ENCODE data around the gene HELQ.
"Not testable (repeated sequence)": the region's sequence is repeated elsewhere in the genome, so short reads cannot be mapped to it uniquely, and the experiment has no call there.

Gene HELQ

DNA sequence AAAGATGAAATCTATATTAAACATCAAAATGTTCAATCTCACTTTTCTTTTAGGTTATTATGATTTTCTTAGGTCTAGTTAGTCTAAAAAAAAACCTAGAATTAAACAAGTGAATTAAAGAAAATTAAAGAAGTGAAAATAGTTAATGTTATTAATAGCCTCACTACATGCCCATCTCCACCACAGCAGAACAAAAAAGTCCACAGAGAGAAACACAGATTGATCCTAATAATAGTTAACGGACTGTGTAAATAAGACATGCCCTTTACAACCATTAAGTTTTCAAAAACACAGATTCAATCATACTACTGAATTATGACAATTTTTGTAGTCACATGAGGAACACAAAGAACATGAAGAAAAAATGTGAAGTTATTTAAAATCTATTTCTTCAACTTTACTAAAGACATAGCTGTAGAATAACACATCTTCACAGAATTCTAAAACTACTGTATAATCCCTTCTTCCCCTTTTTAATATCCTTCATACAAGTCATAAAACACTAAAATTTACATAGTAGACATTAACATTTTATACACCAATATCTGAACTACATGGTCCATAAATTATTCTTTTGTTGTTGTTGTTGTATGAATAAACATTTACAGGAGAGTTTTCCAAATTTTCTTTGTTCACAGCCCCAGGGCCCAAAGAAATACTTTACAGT is 15.3 kb downstream of the HELQ start:
- DNase-seq (ENCODE audit: low read depth), result no peak

DNA sequence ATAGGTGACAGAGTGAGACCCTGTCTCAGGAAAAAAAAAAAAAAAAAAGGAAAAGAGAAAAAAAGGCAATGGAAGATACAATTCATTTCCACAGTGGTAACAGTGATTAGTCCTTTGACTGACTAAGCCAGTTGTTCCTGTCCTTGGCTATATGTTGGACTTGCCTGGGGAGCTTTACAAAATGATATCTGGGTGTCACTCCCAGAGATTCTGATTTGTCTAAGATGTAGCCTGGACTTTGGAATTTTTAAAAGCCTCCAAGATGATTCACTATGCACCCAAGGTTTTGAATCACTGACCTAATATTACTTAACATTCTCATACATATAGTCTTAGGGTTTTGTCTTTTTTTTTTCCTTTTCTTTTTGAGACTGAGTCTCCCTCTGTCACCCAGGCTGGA is 16.9 kb downstream of the HELQ start:
- DNase-seq (ENCODE audit: low read depth), result peak; percentile 7

DNA sequence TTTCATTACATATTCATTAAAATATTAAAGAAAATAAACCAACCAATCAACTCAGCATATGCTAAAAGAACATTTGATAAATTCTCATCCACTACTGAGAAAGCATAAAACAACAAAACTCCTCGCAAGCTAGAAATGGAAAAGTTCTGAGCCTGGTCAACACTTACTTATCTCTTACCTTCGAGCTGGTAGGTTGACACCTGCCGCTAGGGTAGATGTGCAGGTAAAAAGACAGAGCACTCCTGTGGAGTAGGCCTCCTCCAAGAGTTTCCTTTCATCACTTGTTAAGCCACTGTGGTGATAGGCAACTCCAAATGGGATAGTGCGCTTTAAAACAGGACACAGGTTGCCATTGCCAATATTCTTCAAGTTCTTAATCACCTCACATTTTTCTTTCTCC is 18.9 kb downstream of the HELQ start:
- DNase-seq (ENCODE audit: low read depth), result no peak

DNA sequence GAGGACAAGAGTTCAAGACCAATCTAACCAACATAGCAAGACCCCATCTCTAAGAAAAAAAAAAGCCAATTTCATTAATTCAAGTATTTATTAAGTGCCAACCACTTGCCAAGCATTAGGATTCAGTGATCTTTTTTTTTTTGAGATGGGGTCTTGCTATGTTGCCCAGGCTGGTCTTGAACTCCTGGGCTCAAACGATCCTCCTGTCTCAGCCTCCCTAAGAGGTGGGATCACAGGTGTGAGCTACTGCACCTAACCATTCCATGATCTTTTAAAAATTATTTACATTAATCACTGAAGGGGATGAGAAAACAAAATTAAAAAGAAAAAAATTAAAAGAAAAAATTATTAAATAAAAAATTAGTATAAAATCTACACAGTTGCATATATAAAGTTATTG is 24.4 kb downstream of the HELQ start:
- DNase-seq (ENCODE audit: low read depth), result no peak

DNA sequence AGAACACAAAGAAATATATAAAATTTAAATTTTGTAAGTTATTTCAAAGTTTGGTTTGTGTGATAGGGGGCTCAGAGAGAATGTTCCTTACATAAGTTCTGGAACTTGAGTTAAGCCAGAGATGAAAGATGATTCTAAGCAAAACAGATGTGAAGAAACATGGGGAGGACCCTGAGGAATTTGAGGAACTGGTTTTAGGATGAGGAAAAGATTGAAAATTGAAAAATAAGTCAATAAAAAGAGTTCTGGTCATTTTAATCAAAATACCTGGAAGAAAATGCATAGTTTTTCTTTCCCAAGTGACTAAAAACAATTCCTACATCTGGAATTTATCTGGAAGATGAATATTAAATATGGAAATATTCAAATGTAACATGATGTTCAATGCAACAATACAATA is 37.4 kb downstream of the HELQ start:
- DNase-seq (ENCODE audit: low read depth), result no peak

DNA sequence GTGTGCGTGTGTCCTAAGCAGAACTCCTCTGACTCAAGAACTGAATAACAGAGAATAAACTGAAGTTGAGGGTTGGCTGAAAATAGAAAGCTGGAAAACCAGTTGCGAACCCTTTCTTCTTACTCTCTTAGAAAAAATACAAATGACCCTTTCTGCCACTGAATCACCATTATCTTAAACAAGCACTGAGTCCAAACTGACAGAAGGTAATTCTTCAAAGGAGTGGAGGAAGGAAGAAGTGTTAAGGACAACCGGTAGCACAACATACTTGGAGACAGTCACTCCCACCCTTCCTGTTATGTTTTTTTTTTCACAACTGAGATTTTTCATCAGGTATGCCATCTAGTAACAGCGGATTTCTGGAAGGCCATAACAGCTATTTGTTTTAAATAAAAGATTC is 38.1 kb downstream of the HELQ start:
- no peak for DNase-seq (ENCODE audit: low read depth)

DNA sequence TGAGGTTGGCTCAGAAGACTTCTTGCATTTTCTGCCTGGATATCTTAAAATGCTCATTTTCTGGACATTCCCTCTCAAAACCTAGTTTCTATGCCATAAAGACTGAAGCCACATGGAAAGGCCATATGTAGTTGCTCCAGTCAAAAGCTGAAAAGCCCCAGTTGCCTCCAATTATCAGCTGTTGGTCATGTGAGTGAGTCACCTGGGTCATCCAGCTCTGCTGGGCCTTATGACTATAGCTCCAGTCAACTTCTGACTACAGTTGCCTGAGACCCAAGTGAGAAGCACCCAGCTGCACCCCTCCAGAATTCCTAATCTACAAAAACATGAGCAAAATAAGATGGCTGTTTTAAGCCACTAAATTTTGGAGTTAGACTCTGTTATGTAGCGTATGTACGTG is 41.9 kb downstream of the HELQ start:
- DNase-seq (ENCODE audit: low read depth), result no peak

DNA sequence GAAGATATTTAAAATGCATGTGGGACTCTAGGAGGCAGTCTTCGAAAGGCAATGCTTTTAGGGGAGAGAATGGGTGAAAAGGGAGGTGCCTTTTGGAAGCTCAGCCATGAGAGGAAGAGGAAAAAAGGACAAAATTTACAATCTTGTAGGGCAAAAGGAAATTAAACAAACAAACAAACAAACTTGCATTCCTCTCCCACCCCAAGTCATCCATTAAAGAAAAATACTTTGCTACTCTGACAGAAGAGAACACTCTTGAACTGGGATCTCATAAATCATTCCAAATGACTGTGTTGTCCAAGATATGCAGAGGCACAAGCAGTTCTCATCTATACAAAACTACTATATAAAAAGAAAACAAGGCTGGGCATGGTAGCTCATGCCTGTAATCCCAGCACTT is 46.7 kb downstream of the HELQ start:
- DNase-seq (ENCODE audit: low read depth), result peak; percentile 18

DNA sequence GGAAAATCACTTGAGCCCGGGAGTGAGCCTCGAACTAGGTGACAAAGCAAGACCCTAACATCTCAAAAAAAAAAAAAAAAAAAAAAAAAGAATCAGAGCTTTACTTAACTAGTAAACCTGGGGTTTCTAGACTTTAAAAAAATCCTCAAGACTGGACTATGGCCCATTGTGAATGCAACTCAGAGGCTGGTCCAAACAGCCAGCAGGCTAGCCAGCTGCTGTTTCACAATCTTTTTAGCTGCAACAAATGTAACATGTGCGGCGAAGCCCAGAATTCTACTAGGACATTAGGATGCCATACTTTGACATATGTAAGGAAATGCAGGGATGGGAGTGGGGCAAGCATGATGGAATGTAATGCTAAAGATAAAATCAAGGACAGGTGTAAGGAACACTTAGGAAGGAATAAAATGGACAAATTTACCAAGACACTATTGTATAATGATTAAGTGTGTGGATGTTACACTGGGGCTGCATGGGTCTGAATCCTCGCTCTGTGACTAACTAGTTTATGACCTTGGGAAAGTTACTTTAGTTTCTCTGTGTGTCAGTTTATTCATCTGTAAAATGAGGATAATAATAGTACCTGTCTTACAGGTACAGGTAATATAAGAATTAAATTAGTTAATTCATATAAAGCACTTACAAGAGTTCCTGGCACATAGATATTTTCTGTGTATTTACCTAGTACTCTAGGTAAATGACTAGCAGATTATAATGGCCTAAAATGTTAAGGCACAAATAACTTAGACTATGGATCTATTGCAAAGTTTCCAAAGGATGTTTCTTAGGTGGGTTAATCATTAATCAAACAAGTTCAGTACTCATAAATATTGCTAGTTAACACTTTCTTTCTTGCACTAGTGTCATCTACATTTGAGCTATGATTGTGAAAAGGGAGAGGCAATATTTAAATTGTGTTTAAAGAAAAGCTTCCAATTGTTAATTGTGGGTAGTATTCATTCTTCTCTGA is 49.5 kb downstream of the HELQ start:
- DNase-seq (ENCODE audit: low read depth), result no peak

DNA sequence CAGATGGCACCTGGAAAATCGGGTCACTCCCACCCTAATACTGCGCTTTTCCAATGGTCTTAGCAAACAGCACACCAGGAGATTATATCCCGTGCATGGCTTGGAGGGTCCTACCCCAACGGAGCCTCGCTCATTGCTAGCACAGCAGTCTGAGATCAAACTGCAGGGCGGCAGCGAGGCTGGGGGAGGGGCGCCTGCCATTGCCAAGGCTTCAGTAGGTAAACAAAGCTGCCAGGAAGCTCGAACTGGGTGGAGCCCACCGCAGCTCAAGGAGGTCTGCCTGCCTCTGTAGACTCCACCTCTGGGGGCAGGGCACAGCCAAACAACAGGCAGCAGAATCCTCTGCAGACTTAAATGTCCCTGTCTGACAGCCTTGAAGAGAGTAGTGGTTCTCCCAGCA is 57.5 kb downstream of the HELQ start:
- DNase-seq (ENCODE audit: low read depth), result not testable (repeated sequence)

DNA sequence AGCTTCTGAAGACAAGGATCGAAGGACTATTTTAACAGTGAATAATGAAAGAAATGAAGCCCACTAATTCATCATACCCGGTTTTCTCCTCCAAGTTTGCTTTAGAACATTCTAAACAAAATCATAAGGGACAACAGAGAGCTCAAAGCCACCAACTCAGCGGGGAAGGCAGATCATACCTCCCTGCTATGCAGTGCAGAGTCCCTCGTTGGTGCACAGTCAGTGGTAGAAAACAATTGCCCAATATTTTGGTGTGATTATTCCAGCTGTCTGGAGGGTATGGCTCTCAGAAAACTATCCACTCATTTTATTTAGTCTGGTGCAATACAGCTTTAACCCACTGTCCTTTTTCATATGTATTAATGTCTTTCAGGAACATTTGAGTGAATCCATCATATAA is 61.7 kb downstream of the HELQ start:
- DNase-seq (ENCODE audit: low read depth), result no peak

DNA sequence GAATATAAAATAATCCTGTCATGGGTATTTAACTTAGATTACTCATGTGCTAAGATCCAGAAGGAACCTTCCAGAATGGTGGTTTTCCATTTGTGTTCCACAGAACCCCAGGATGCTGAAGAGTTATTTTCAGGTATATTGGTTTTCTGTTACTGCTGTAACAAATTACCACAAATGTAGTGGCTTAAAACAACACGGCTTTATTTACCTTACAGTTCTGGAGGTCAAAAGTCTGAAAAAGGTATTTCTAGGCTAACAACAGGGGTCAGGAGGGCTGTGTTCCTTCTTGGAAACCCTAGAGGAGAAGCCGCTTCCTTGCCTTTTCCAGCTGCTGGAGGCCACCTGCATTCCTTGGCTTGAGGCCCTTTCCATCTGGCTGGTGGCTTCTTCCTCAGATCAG is 63.1 kb downstream of the HELQ start:
- no peak for DNase-seq (ENCODE audit: low read depth)

DNA sequence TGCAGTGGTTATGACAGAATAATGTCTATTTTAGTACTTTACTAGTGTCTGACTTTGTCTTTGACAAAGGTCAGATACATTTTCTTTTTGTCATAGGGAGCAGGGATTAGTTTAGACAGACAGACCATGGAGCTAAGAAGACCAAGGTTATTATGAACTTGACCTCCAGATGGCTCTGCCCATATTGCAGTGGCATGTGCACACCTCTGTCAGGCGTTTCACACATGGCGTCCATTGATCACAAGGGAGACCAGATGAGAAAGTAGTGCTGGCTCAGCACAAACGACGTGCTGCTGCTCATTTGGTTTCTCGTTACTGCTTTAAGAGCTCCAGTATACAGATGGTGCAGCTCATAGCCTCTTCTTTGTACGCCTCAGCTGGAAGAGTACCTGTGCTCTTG is 64.7 kb downstream of the HELQ start:
- no peak for DNase-seq (ENCODE audit: low read depth)

DNA sequence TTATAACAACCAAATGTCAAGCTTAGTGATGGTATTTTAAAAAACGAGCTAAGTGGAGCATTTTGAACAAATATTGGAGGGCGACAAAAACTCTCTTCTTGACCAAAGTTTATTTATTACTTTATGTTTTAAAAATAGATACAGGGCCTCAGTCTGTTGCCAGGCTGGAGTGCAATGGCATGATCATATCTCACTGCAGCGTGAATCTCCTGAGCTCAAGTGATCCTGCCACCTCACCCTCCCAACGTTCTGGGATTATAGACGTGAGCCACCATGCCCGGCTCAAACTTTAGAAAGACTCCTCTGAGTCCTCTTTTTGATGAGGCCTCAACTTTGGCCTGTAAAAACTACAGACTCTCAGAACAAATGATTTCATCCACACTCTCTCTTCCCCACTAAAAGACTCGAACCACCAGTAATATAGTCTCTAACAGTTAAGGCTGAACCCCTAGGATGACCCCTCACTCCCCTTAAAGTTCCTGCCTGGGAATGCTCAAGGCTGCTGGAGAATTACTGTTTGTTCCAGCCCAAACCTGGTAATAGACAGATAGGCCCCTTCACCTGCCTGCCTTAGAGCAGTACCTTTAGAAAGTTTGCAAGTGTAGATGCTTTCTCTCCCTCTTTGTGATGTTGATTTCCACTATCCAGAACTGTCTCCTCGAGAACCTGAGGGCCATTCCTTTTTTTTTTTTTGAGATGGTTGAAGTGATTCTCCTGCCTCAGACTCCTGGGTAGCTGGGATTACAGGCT is 65.7 kb downstream of the HELQ start:
- no peak for DNase-seq (ENCODE audit: low read depth)

DNA sequence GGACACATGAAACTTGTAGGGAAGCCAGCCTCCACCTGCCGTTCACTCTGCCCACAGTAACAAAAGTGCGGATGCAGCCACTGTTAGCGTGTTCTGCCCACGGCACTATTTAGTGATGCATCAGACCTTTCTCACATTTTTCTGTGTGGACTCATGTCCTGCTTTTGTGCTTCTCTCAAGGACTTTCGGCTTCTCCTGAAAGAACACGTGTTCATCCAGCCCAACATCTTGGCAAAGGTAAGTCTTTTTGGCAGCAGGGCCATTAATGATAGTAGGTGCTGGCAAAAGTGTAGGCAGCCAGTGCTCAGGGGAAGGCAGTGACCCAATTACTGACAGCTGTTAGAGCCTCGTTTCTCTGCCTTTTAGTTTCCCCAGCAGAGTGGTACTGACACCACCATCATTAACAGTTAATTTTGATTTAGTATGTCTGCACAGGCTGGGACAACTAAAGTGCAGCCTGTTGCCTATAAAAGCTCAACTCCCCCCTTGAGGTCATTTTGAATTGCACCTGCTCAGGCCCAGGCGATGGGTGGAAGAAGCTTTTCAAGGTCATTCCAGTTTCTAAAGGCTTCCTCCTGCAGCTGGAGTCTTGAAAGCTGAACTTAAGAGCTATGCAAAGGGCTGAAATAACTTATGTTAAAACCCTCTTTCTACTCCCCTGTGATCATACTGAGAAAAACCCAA is 66.4 kb downstream of the HELQ start:
- DNase-seq (ENCODE audit: low read depth), result no peak

DNA sequence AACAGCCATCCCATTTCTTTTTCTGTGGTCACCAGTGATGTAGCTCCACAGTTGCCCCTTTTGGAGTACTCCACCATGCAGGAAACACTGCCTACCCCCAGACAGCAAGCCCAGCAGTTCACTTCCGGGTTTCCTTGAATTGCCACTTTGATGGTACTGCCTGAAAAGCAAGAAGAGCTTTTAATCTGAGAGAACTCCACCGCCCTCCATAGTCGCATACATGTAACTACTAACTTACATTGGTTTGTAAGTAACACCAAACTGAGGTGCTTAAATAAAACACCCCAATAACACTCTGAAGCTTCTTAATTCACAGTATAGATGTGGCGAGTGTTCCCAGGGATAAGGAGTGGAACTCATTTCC is 67.3 kb downstream of the HELQ start:
- no peak for DNase-seq (ENCODE audit: low read depth)

DNA sequence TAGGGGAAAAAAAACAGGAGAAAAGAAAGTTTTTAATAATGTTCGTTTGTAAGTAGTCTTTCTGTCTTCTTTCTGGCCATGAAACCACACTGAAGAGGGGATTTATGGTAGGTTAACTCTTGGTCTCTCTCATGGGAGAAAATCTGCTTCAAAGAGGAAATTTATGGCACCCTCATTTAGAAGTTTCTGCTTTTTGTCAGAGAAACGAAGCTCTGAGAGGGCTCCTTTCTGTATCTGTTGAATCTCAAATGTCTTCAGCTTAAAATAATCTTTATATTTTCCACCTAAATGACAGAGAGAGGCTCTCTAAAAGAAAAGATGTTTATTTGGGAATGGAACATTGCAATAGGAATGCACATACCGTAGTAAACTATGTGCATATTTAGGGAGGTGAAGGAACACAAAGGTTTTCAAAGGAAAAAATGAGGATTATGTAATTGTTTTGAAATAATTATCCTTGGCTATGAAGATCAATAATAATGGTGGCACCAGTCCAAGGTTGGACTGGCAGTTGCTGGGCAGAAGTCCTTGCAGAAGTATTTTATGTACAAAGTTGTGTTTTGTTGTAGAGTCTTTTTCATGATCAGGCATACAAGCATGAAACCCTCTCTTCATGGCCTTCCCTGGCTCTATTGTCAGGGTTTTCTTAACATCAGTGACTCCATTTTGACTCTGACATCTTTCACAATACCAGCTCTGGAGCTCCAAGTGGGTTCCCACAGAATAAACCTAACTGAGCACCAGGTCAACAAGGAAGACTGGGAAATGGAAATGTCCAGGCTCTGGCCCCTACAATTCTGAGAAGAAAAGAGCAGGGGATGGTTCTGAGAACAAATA is 67.9 kb downstream of the HELQ start:
- DNase-seq (ENCODE audit: low read depth), result no peak

DNA sequence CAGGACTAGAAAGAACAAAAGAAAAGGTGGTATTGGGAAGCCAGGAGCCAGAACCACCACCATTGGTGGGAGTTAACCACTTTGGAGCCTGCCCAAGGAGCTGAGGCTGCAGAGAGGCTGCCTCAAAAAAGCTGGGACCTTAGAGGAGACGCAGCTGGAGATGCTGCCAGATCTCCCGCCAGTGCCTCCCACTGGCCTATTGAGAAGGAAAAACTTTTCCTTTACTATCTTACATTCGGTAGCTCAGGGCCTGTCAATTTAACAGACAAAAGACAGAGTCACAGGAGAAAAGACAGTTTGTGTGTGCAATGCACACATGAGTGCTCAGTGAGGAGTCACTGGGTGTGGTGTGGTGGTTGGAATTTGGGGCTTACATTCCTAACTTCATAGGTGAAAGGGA is 68.6 kb downstream of the HELQ start:
- DNase-seq (ENCODE audit: low read depth), result no peak

DNA sequence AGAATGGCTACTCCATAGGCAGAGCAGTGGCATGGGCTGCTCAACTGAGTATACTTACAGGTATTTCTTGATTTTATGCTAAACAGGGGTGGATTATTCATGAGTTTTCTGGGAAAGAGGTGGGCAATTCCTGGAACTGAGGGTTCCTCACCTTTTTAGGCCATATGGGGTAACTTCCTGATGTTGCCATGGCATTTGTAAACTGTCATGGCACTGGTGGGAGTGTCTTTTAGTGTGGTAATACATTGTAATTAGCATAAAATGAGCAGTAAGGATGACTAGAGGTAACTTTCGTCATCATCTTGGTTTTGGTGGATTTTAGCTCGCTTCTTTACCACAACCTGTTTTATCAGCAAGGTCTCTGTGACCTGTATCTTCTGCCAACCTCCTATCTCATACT is 72.8 kb downstream of the HELQ start:
- DNase-seq (ENCODE audit: low read depth), result no peak

DNA sequence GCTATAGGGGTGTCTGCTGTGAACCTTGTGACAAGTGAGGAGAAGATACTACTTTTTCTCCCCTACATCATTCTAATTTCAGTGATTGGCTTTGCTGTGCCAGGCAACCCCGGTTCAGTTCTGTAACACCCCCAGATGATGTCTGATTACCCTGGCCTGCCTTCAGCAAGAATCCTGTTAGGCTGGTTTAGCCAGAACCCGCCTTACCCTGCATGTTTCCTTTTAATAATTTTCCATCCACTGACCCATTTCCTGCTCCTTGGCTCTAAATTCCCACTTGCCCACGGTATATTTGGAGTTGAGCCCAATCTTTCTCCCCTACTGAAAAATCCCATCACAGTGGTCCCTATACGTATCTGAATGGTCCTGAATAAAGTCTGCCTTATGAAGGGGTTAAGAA is 74.5 kb downstream of the HELQ start:
- no peak for DNase-seq (ENCODE audit: low read depth)

DNA sequence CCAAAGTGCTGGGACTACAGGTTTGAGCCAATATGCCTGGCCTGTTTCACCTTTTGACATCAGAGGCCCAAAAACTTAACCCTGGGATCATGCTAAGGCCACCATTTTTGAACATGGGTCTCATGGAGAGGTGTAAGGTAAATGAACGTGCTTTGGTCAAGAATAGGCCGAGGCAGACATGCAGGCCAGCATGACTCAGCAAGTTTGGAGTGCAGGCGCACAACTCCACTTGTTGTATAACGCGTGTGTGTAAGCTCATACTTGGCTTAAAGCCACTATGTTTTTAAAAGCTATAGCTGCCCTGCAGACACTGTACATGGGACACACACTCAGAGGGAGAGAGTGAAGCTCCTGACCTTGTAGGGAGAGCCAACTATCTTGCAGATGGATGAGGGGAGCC is 77.2 kb downstream of the HELQ start:
- DNase-seq (ENCODE audit: low read depth), result no peak
